Body of pancreas (tissue), 4 donors: ENCODE data around the gene LAMA5. TPM values are rescaled to one million over a fixed set of nuclear protein-coding genes. Genes with fewer than 3 reads are reported as not detected.

ENCODE experiments used
- ATAC-seq: fragments of 150-250 bp; one replicate; pipeline ENCODE4 v1.9.1; 2016
- DNase-seq, 4 donors: peaks; one replicate each; pipeline ENCODE4 v3.0.0-alpha.2; 2019
- H3K27ac ChIP-seq, 4 donors: fragments of 200-600 bp; sonication (generic); 1 replicate in 3 of 4; 2 replicates in 1 of 4; pipeline versions ENCODE4 v1.5.1 to v1.6.1; 2016 to 2019; ENCODE audit warnings: mild to moderate bottlenecking in 1 of 4, mixed read lengths in 1 of 4, moderate library complexity in 1 of 4
- H3K27me3 ChIP-seq, 2 donors: fragments of 200-600 bp; sonication (generic); one replicate each; pipeline ENCODE4 v1.6.0; 2016; ENCODE audit warnings: mild to moderate bottlenecking in 1 of 2
- H3K36me3 ChIP-seq, 2 donors: fragments of 200-600 bp; sonication (generic); replicated peaks in 1 of 2; 2 replicates each; pipeline ENCODE4 v1.5.1; 2016; ENCODE audit warnings: low read depth in 2 of 2; ENCODE audit not compliant: insufficient read depth in 1 of 2
- H3K4me1 ChIP-seq: fragments of 200-600 bp; sonication (generic); one replicate; pipeline ENCODE4 v1.6.0; 2016
- H3K4me3 ChIP-seq, 2 donors: fragments of 200-600 bp; sonication (generic); 1 replicate in 1 of 2; 2 replicates in 1 of 2; pipeline ENCODE4 v1.5.1; 2016 to 2019
- H3K9me3 ChIP-seq, 3 donors: fragments of 200-600 bp; sonication (generic); 1 replicate in 2 of 3; 2 replicates in 1 of 3; pipeline ENCODE4 v1.5.1; 2016
- POLR2A ChIP-seq, 3 donors: fragments of 450-650 bp; IDR thresholded peaks; one replicate each; pipeline ENCODE4 v1.6.1; 2016; ENCODE audit warnings: antibody characterized with exemption in 3 of 3, mild to moderate bottlenecking in 2 of 3
- WGBS, 2 donors: methylation state at CpG; one replicate each; pipeline ENCODE4 v1.1.5; 2017; 5-methylcytosine and 5-hydroxymethylcytosine counted together
- intact Hi-C: fragments of 100-400 bp; cut with DNase I; formaldehyde crosslinking; loops from one replicate; pipeline ENCODE4 v1.15.1; 2023
- total RNA-seq, 2 donors: library from RNA; depleted of rRNA; stranded (reverse); fragments of >200 nt; gene quantifications; one replicate each; pipeline ENCODE4 v1.1.0, GENCODE V29; 2016
- TF ChIP-seq, protein P1 (sequence below), 7 experiments: fragments of 450-650 bp in 4 of 7; fragments of 200-600 bp in 3 of 7; sonication (generic) in 3 of 7; IDR thresholded peaks; one replicate each; pipeline ENCODE4 v1.5.1; 2016 to 2019; ENCODE audit warnings: antibody characterized with exemption in 7 of 7

LAMA5 gene
- total RNA-seq, 2 donors from 2014 or later = 115 to 185 TPM

DNA sequence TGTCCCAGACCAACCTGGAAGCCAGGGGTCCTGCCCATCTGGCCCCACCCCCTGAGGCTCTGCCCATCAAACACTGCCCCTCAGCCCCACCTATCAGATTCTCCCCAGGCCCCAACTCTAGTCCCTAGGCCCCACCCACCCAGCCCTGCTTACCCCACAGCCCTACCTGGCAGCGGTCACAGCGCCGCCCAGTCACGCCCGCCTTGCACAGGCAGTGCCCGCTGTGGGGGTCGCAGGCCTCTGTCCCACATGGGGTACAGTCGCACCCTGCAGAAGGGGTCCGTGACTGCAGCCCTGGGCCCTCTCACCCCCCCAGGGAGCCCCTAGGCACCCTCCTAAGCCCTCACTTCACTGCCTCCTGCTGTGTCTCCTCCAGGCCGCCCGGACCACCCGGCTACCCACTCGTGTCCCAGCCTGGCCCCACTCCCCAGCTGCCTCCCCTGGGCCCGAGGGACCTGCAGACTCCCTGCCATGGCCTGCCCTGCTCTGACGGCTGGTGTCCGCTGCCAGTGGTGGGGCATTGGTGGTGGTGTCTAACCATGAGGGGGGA, 44.5 kb downstream of the LAMA5 start:
- TF ChIP-seq, protein P1, sequence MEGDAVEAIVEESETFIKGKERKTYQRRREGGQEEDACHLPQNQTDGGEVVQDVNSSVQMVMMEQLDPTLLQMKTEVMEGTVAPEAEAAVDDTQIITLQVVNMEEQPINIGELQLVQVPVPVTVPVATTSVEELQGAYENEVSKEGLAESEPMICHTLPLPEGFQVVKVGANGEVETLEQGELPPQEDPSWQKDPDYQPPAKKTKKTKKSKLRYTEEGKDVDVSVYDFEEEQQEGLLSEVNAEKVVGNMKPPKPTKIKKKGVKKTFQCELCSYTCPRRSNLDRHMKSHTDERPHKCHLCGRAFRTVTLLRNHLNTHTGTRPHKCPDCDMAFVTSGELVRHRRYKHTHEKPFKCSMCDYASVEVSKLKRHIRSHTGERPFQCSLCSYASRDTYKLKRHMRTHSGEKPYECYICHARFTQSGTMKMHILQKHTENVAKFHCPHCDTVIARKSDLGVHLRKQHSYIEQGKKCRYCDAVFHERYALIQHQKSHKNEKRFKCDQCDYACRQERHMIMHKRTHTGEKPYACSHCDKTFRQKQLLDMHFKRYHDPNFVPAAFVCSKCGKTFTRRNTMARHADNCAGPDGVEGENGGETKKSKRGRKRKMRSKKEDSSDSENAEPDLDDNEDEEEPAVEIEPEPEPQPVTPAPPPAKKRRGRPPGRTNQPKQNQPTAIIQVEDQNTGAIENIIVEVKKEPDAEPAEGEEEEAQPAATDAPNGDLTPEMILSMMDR (IDR thresholded peaks at IDR 0.05) = no peak
- TF ChIP-seq POLR2A (IDR thresholded peaks at IDR 0.05) = no peak
- no peak for DNase-seq

DNA sequence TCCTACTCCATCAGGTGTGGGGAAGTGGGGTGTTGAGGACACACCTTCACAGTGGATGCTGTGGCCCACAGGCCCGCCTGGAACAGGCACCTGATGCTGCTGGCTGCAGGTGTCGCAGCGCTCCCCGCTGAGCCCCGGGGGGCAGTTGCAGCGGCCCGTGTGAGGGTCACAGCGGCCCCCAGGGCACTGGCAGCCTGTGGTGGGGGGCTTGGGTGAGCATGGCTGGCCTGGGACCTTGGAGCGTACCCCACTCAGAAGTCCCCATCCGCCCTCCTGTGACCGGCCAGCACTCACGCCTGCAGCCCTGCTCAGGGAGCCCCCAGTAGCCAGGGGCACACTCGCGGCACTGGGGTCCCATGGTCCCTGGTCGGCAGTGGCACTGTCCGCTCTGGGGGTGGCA, 45.1 kb downstream of the LAMA5 start:
- WGBS, 2 donors = 96% methylated on average over 6 of the region's 16 CpGs; no CpG with 5 or more reads in 1 of the 2 donors
- H3K36me3 ChIP-seq = peaks cover 0 to 14% of the 10 kb centered on the region in 2 donors
- intact Hi-C loops = no loop called here
- H3K4me1 ChIP-seq = no peaks in the 10 kb centered on the region
- H3K4me3 ChIP-seq = no peak overlapping the region
- H3K27ac ChIP-seq = no peak overlapping the region
- H3K27me3 ChIP-seq = no peaks in the 10 kb centered on the region
- DNase-seq (no peak), ATAC-seq (no peak)
- no peaks in the 10 kb centered on the region for H3K9me3 ChIP-seq
- TF ChIP-seq POLR2A (IDR thresholded peaks at IDR 0.05) = no peak
- TF ChIP-seq, protein P1 (IDR thresholded peaks at IDR 0.05) = no peak

More for the DNA sequence above, 44.5 kb downstream of the LAMA5 start:
- no peak for ATAC-seq
- no peak overlapping the region for H3K27ac ChIP-seq
- no peaks in the 10 kb centered on the region for H3K4me1 ChIP-seq
- no peaks in the 10 kb centered on the region for H3K27me3 ChIP-seq
- intact Hi-C loops = no loop called here
- WGBS, 2 donors = 83 to 100% methylated on average over 1 to 12 of the region's 16 CpGs
- H3K9me3 ChIP-seq = no peaks in the 10 kb centered on the region
- H3K36me3 ChIP-seq = peaks cover 0 to 10% of the 10 kb centered on the region in 2 donors
- no peak overlapping the region for H3K4me3 ChIP-seq

DNA sequence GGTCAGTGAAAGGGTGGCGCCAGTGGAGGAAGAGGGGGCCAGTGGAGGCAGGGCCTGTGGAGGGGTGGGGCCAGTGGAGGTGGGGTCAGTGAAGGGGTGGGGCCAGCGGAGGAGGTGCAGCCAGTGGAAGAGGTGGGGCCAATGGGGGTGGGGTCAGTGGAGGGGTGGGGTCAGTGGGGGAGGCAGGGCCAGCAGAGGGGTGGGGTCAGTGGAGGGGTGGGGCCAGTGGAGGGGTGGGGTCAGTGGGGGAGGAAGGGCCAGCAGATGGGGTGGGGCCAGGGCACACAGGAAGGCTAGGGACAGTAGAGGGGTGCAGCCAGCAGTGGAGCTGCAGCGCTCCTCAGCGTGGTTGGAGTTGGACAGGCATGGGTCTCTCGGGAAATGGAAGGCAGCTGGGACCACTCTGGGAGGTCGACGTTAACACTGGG, 45.6 kb downstream of the LAMA5 start:
- ATAC-seq (no peak), DNase-seq (no peak)
- intact Hi-C loops = no loop called here
- no peaks in the 10 kb centered on the region for H3K9me3 ChIP-seq
- H3K4me1 ChIP-seq = no peaks in the 10 kb centered on the region
- peaks cover 0 to 15% of the 10 kb centered on the region in 2 donors for H3K36me3 ChIP-seq
- H3K27ac ChIP-seq = no peak overlapping the region
- no peak for TF ChIP-seq POLR2A (IDR thresholded peaks at IDR 0.05)
- TF ChIP-seq, protein P1 (IDR thresholded peaks at IDR 0.05) = no peak
- WGBS, 2 donors = 89 to 91% methylated on average over 7 of the region's 7 CpGs
- H3K27me3 ChIP-seq = no peaks in the 10 kb centered on the region
- H3K4me3 ChIP-seq = no peak overlapping the region

DNA sequence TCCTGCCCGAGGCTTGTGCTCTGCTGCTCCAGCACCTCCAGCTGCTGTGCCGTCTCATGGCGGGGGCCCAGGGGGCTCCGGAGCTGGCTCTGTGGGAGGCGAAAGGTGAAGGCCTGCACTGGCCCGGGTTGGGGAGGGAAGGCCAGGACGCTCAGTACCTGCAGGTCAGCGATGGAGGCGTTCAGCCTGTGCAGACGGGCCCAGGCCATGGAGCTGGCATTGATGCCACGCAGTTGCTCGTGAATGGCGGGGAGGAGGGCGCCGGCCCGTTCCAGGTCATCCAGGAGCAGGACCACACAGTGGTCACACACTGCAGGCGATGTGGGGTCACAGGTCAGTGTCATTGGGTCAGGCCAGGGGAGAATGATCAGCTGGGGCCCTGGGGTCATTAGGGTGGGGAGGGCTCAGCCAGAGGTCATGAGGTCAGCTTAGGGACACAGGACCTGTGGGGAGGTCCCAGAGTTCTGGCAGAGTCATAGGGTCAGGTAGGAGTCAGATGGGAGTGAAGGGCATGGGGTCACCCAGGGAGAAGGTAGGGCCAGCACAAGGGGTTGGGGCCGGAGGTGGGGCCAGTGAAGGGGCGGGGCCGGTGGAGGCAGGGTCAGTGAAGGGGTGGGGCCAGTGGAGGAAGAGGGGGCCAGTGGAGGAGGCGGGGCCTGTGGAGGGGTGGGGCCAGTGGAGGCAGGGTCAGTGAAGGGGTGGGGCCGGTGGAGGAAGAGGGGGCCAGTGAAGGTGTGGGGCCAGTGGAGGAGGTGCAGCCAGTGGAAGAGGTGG, 46.3 kb downstream of the LAMA5 start:
- DNase-seq = no peak
- Histone ChIP-seq H3K27me3 (no peaks in the 10 kb centered on the region), H3K4me1 (no peaks in the 10 kb centered on the region), H3K9me3 (no peaks in the 10 kb centered on the region), H3K4me3 (no peak overlapping the region), H3K36me3 (peaks cover 0 to 14% of the 10 kb centered on the region in 2 donors), H3K27ac (no peak overlapping the region)
- intact Hi-C loops = no loop called here
- 89 to 95% methylated on average over 5 to 21 of the region's 22 CpGs for WGBS, 2 donors
- TF ChIP-seq, protein P1 (IDR thresholded peaks at IDR 0.05) = no peak
- no peak for TF ChIP-seq POLR2A (IDR thresholded peaks at IDR 0.05)
- ATAC-seq = no peak
